Cerebellar nuclear complex (tissue), 1 donor: ENCODE results near the gene RMI2.
"Not testable (repeated sequence)": the region's sequence is repeated elsewhere in the genome, so short reads cannot be mapped to it uniquely, and the experiment has no call there.

Source experiments
- DNase-seq, 2 experiments: peaks; one replicate each; lab custom pipeline; 2025; lab: John Stamatoyannopoulos, UW

The RMI2 gene

GRCh38 chr16:11345040-11345862 lies at the start of gene RMI2:
Gene RMI2, plus strand, starts transcription at chr16:11345459. Its CDS starts 13 bp downstream, at chr16:11345472.
- peak; percentile 58 to 92 for DNase-seq

GRCh38 chr16:11295672-11296071 lies 49.6 kb upstream of the RMI2 start:
- no peak for DNase-seq

- no peak for DNase-seq
These were observed 48.9 kb upstream of the RMI2 start for GRCh38 chr16:11296351-11296705.

- DNase-seq, result no peak
These were observed 48.4 kb upstream of the RMI2 start for GRCh38 chr16:11296706-11297491.

GRCh38 chr16:11297492-11298142 lies 47.6 kb upstream of the RMI2 start:
- DNase-seq, result no peak

GRCh38 chr16:11298143-11298900 lies 46.9 kb upstream of the RMI2 start:
- DNase-seq, result no peak

- DNase-seq, result not testable (repeated sequence)
These were observed 46.2 kb upstream of the RMI2 start for GRCh38 chr16:11298950-11299547.

- no peak for DNase-seq
These were observed 45.2 kb upstream of the RMI2 start for GRCh38 chr16:11299865-11300559.

- no peak for DNase-seq
These were observed 44.7 kb upstream of the RMI2 start for GRCh38 chr16:11300560-11300892.

GRCh38 chr16:11301645-11302501 lies 43.4 kb upstream of the RMI2 start:
- no peak for DNase-seq

GRCh38 chr16:11302977-11303376 lies 42.3 kb upstream of the RMI2 start:
- no peak for DNase-seq

GRCh38 chr16:11303405-11304138 lies 41.7 kb upstream of the RMI2 start:
- DNase-seq, result no peak

- DNase-seq, result no peak
These were observed 38.9 kb upstream of the RMI2 start for GRCh38 chr16:11306381-11306780.

- DNase-seq, result no peak
These were observed 38.1 kb upstream of the RMI2 start for GRCh38 chr16:11306997-11307638.

GRCh38 chr16:11307639-11308492 lies 37.4 kb upstream of the RMI2 start:
- no peak for DNase-seq

GRCh38 chr16:11308493-11309283 lies 36.6 kb upstream of the RMI2 start:
- DNase-seq, result no peak
